SH-SY5Y (cell line): ENCODE measurements around the gene CDS2.

Source experiments
- GATA2 ChIP-seq: IDR thresholded peaks from 2 replicates; pipeline ENCODE4 v1.6.1; 2011; ENCODE audit warnings: mild to moderate bottlenecking, low read depth, low read length
- GATA3 ChIP-seq: IDR thresholded peaks from 2 replicates; pipeline ENCODE4 v1.6.1; 2011; ENCODE audit warnings: low read depth, mild to moderate bottlenecking, low read length, moderate library complexity

DNA sequence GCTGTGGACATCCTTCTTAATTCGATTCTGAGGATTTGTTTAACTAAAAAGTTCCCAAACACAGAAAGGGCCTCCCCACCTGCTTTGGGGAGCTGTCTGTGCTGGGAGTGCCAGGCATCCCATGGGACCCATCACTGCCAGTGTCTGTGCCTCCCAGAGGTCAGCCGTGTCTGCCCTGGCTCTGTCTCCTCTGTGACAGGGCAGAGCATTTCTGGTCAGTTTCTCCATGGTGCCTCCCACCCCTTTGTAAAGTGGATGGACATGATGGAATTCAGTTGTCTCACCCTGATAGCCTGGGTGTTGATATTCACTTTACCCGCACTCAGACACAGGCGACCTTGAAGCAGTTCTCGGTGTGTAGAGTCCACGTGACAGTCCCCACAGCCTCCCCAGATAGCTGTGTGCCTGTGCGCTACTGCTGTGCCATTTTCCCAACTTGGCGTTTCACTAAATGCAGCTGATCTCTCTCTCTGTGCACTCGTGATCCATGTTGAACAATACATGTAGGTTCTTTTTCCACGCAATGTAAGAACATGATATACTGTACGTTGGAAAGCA is 70.5 kb downstream of the CDS2 start:
- TF ChIP-seq GATA2, result no peak
- TF ChIP-seq GATA3, result no peak
